ENCODE measurements around the gene OR2C3. TPM values are rescaled to one million over a fixed set of nuclear protein-coding genes. Genes with fewer than 3 reads are reported as not detected.

The OR2C3 gene
- total RNA-seq, 1 donor from 2014 or later, result not detected

DNA sequence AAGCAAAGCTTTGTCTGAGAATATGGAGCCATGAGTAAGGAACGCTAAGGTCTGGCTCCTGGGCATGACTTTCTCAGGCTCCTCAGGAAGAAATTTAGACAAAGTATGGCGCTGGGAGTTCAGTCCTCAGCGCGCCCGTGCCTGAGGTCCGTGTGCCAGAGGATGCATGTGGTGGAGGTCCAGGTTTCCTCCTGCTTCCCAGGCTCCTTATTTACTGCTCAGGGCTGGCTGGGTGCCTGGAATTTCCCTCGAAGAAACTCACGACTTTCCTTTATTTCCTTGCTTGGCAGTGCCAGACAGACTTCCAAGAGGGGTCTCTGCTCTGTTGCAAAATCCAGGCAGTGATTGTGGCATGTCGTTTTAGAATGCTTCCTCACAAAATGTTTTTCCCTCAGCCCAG, 26.0 kb upstream of the OR2C3 start:
- no peak overlapping the region for H3K27ac Mint-ChIP-seq (ENCODE audit: unreplicated experiment)
- no peaks in the 10 kb centered on the region for H3K4me1 Mint-ChIP-seq (ENCODE audit: low read depth, unreplicated experiment)
- H3K36me3 Mint-ChIP-seq (ENCODE audit: unreplicated experiment), result no peaks in the 10 kb centered on the region
- H3K9me3 Mint-ChIP-seq (ENCODE audit: unreplicated experiment), result no peaks in the 10 kb centered on the region
- H3K27me3 Mint-ChIP-seq (ENCODE audit: unreplicated experiment), result no peaks in the 10 kb centered on the region
- TF ChIP-seq, protein P1, sequence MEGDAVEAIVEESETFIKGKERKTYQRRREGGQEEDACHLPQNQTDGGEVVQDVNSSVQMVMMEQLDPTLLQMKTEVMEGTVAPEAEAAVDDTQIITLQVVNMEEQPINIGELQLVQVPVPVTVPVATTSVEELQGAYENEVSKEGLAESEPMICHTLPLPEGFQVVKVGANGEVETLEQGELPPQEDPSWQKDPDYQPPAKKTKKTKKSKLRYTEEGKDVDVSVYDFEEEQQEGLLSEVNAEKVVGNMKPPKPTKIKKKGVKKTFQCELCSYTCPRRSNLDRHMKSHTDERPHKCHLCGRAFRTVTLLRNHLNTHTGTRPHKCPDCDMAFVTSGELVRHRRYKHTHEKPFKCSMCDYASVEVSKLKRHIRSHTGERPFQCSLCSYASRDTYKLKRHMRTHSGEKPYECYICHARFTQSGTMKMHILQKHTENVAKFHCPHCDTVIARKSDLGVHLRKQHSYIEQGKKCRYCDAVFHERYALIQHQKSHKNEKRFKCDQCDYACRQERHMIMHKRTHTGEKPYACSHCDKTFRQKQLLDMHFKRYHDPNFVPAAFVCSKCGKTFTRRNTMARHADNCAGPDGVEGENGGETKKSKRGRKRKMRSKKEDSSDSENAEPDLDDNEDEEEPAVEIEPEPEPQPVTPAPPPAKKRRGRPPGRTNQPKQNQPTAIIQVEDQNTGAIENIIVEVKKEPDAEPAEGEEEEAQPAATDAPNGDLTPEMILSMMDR (IDR thresholded peaks at IDR 0.05; ENCODE audit: partially characterized antibody, unreplicated experiment), result no peak
- H3K4me3 Mint-ChIP-seq (ENCODE audit: unreplicated experiment), result no peak overlapping the region
- DNase-seq, result no peak

DNA sequence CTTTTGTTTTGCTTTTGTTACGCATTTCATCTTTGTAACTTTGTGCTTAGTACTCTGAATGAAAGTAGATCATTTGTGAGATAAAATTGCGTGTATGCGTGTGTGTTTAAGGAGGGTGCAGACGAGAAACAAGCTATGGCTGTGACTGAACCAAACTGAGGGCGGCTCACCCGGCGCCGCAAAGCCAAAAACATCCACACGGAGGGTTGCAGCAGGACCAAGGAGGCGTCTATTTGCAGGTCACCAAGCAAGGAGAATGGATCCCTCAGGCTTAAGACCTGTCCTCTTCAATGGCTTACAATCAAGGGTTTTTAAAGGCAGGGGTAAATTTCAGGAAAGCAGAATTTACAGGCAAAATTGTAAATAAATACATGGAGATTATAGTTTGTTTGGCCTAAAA, 25.5 kb upstream of the OR2C3 start:
- DNase-seq, result no peak
- Mint-ChIP-seq H3K27ac (ENCODE audit: unreplicated experiment) (no peak overlapping the region), H3K36me3 (ENCODE audit: unreplicated experiment) (no peaks in the 10 kb centered on the region), H3K4me1 (ENCODE audit: low read depth, unreplicated experiment) (no peaks in the 10 kb centered on the region), H3K4me3 (ENCODE audit: unreplicated experiment) (no peak overlapping the region), H3K27me3 (ENCODE audit: unreplicated experiment) (no peaks in the 10 kb centered on the region), H3K9me3 (ENCODE audit: unreplicated experiment) (no peaks in the 10 kb centered on the region)
- TF ChIP-seq, protein P1 (IDR thresholded peaks at IDR 0.05; ENCODE audit: partially characterized antibody, unreplicated experiment), result no peak

DNA sequence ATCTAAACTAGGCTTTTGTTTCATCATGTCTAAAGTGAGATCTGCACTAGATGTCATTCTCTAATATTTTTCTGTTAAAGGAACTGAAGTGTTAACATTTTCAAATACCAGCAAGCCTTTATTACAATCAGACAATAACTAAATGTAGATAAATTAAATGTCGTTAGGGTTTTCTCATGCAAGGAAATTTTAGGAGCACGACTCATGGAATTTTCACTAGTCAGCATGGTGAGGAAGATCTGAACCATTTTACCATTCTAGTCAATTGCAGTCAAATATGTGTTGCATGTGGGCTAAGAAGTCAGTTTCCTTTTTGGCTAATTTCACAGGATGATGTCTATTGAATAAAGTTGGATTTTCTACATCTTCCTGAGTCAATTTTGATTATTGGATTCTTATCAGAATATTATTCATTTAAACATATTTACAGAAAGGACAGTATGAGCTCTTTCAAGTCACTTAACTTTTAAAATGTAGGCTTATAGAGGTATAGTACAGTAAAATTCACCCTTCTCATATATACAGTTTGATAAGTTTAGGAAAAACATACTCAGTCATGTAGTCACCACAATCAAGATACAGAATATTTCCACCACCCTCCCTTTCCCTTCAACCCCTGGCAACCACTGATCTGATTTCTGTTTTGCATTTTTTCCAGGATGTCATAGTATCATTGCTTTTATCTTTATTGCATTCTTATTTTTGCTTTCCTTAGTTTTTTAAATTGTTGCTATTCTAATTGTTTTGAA, 21.9 kb upstream of the OR2C3 start:
- TF ChIP-seq, protein P1 (IDR thresholded peaks at IDR 0.05; ENCODE audit: partially characterized antibody, unreplicated experiment), result no peak
- Mint-ChIP-seq H3K4me3 (ENCODE audit: unreplicated experiment) (no peak overlapping the region), H3K9me3 (ENCODE audit: unreplicated experiment) (no peaks in the 10 kb centered on the region), H3K27me3 (ENCODE audit: unreplicated experiment) (no peaks in the 10 kb centered on the region), H3K27ac (ENCODE audit: unreplicated experiment) (no peak overlapping the region), H3K4me1 (ENCODE audit: low read depth, unreplicated experiment) (no peaks in the 10 kb centered on the region), H3K36me3 (ENCODE audit: unreplicated experiment) (no peaks in the 10 kb centered on the region)
- no peak for DNase-seq

DNA sequence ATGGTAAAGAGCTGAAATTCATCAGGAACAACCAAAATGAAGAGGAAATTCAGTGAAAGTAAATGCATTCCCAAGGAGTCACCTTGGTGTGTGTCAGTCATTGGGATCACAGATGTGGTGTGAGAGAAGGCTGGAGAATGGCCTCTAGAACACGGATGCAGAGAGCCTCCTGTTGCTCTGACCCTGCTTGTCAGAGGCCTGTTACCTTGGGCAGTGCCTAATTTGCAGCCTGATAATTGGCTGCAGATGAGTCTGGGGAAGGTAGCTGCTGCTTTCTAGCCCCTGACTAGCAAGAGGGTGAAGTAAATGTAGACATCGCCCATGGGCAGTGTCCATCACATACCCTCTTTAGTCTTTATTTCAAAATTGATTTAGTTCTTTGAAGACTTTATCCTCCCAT, 16.0 kb upstream of the OR2C3 start:
- no peaks in the 10 kb centered on the region for H3K36me3 Mint-ChIP-seq (ENCODE audit: unreplicated experiment)
- H3K27ac Mint-ChIP-seq (ENCODE audit: unreplicated experiment), result no peak overlapping the region
- TF ChIP-seq, protein P1 (IDR thresholded peaks at IDR 0.05; ENCODE audit: partially characterized antibody, unreplicated experiment), result no peak
- H3K27me3 Mint-ChIP-seq (ENCODE audit: unreplicated experiment), result no peaks in the 10 kb centered on the region
- no peak for DNase-seq
- H3K9me3 Mint-ChIP-seq (ENCODE audit: unreplicated experiment), result no peaks in the 10 kb centered on the region
- no peaks in the 10 kb centered on the region for H3K4me1 Mint-ChIP-seq (ENCODE audit: low read depth, unreplicated experiment)
- H3K4me3 Mint-ChIP-seq (ENCODE audit: unreplicated experiment), result no peak overlapping the region

DNA sequence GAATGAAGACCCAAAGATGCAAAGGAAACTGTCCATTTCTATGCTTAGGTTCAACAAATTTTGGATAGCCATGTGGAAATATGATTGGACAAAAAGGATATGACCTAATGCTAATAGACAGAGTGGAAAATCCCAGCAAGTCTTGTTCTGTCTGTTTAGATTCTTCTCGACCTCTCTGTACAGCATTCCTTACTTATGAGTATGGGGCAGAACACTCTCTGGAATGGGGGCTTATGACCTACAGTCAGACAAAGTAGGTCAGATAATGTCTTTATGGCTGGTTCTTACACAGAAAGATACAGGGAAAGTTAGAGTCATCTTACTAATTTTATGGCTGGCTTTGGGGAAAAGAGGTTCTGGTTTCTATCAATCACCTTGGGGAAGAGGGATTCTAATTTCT, 15.5 kb upstream of the OR2C3 start:
- Mint-ChIP-seq H3K9me3 (ENCODE audit: unreplicated experiment) (no peaks in the 10 kb centered on the region), H3K27me3 (ENCODE audit: unreplicated experiment) (no peaks in the 10 kb centered on the region), H3K4me1 (ENCODE audit: low read depth, unreplicated experiment) (no peaks in the 10 kb centered on the region), H3K27ac (ENCODE audit: unreplicated experiment) (no peak overlapping the region), H3K4me3 (ENCODE audit: unreplicated experiment) (no peak overlapping the region), H3K36me3 (ENCODE audit: unreplicated experiment) (no peaks in the 10 kb centered on the region)
- TF ChIP-seq, protein P1 (IDR thresholded peaks at IDR 0.05; ENCODE audit: partially characterized antibody, unreplicated experiment), result no peak
- DNase-seq, result no peak

Measured in glutamatergic neuron (in vitro differentiated cells).